ENCODE results near the gene BLMH.

- TF ChIP-seq CTCF (IDR thresholded peaks at IDR 0.05) = no peak
- TF ChIP-seq POLR2A (IDR thresholded peaks at IDR 0.05) = no peak
- no peak for TF ChIP-seq EP300 (IDR thresholded peaks at IDR 0.05)
Measured at GRCh38 chr17:30243002-30243401, 48.7 kb downstream of the BLMH start.

Measured in suprapubic skin (tissue), 3 donors.